Urinary bladder (tissue), 4 donors: ENCODE results near the gene CELSR1. TPM values are rescaled to one million over a fixed set of nuclear protein-coding genes. Genes with fewer than 3 reads are reported as not detected.
A peak's percentile ranks its signal among the peaks of the same experiment; 100 is the strongest.

Experiments
- DNase-seq: peaks from one replicate; pipeline ENCODE4 v3.0.0-alpha.2; 2015; ENCODE audit errors: extremely low spot score
- H3K27ac ChIP-seq: one replicate; pipeline ENCODE4 v1.5.1; 2013; ENCODE audit warnings: low read depth, mild to moderate bottlenecking, moderate library complexity
- H3K36me3 ChIP-seq: one replicate; pipeline ENCODE4 v1.6.1; 2013; ENCODE audit warnings: mild to moderate bottlenecking, moderate library complexity; ENCODE audit not compliant: insufficient read depth
- H3K4me1 ChIP-seq: one replicate; pipeline ENCODE4 v1.6.1; 2013; ENCODE audit warnings: mild to moderate bottlenecking, moderate library complexity; ENCODE audit not compliant: insufficient read depth
- H3K4me3 ChIP-seq: one replicate; pipeline ENCODE4 v1.5.1; 2013; ENCODE audit warnings: low read depth, low read length
- WGBS: extraction: QIAGEN DNeasy Blood & Tissue Kit; methylation state at CpG from one replicate; pipeline ENCODE4 v1.1.7; 2013; 5-methylcytosine and 5-hydroxymethylcytosine counted together
- polyA plus RNA-seq: library from polyadenylated mRNA; stranded (reverse); fragments of 200-250 nt; gene quantifications from one replicate; pipeline ENCODE4 v1.2.3, GENCODE V29; 2013
- total RNA-seq: library from RNA; depleted of rRNA; stranded (reverse); fragments of >200 nt; gene quantifications from one replicate; pipeline ENCODE4 v1.2.3, GENCODE V29; 2014
- donor health status: healthy with polysubstance abuse.
- donor health status: healthy.

The CELSR1 gene, protein sequence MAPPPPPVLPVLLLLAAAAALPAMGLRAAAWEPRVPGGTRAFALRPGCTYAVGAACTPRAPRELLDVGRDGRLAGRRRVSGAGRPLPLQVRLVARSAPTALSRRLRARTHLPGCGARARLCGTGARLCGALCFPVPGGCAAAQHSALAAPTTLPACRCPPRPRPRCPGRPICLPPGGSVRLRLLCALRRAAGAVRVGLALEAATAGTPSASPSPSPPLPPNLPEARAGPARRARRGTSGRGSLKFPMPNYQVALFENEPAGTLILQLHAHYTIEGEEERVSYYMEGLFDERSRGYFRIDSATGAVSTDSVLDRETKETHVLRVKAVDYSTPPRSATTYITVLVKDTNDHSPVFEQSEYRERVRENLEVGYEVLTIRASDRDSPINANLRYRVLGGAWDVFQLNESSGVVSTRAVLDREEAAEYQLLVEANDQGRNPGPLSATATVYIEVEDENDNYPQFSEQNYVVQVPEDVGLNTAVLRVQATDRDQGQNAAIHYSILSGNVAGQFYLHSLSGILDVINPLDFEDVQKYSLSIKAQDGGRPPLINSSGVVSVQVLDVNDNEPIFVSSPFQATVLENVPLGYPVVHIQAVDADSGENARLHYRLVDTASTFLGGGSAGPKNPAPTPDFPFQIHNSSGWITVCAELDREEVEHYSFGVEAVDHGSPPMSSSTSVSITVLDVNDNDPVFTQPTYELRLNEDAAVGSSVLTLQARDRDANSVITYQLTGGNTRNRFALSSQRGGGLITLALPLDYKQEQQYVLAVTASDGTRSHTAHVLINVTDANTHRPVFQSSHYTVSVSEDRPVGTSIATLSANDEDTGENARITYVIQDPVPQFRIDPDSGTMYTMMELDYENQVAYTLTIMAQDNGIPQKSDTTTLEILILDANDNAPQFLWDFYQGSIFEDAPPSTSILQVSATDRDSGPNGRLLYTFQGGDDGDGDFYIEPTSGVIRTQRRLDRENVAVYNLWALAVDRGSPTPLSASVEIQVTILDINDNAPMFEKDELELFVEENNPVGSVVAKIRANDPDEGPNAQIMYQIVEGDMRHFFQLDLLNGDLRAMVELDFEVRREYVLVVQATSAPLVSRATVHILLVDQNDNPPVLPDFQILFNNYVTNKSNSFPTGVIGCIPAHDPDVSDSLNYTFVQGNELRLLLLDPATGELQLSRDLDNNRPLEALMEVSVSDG (N-terminal part only)
- total RNA-seq (4.5 TPM), polyA plus RNA-seq (3.2 TPM)

DNA sequence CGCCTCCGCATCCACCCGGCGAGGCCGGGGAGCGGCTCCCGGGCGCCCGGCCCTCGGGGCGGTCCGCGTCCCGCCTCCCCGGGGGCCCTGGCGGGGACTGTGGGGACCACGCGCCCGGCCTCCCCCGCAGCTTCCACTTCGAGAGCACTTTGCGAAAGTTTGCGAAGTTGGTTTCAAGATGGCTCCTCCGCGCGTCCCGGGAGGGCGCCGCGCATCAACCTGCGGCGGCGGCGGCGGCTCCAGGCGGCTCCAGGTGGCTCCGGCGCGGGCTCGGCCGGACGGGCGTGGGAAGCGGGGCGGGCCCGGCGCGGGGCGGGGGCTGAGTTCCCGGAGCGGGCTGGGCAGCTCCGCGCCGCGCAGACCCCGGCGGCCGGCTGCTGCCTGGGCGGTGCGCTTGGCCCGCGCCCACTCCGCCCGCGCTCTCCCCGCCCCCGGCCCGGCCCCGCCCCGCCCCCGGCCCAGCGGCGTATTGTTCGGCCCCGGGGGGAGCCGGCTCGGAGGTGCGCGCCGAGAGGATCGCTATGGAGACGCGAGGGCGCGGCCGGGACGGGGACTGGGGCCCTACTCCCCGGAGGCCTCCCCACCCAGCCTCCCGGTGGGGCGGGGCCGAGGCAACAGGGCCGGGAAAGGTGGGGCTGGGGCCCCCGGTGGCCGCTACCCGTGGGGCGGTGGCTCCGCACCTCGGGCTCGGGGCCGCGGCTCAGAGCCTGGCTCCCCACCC, at the start of gene CELSR1:
Gene CELSR1, minus strand, starts transcription at position 396 of the 721 bp plus-strand sequence. CDS start 450 bp downstream, outside the sequence.
- no peak for DNase-seq
- H3K4me3 ChIP-seq, result peak within 1 kb of the TSS; percentile 50
- H3K36me3 ChIP-seq, result no peaks in the 10 kb centered on the region
- peaks cover 1% of the 10 kb centered on the region for H3K4me1 ChIP-seq
- under 1% methylated on average over 100 of the region's 101 CpGs for WGBS
- H3K27ac ChIP-seq, result peak within 1 kb of the TSS; percentile 5

DNA sequence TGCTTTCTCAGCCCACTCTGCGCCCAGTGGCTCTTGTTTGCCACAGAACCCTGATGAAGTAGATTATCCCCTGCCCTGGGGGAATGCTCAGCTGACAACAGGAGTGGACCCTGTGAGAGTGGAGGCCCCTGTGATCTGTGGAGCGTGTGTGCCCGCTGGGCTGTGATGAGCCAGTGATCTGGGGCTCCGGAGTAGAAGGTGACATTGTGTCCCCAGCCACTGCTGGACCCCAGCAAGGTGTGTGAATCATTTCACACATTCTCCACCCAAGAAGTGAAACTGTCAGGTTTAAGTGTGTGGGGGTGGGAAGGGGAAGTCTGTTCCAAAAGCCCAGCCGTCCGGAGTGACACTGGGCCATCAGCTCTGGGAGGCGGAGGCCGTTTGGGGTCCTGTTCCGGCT, 49.6 kb upstream of the CELSR1 start:
- Histone ChIP-seq H3K27ac (no peak overlapping the region), H3K4me3 (no peak overlapping the region), H3K36me3 (no peaks in the 10 kb centered on the region), H3K4me1 (no peaks in the 10 kb centered on the region)
- WGBS, result 84% methylated on average over 9 of the region's 9 CpGs
- DNase-seq, result no peak

DNA sequence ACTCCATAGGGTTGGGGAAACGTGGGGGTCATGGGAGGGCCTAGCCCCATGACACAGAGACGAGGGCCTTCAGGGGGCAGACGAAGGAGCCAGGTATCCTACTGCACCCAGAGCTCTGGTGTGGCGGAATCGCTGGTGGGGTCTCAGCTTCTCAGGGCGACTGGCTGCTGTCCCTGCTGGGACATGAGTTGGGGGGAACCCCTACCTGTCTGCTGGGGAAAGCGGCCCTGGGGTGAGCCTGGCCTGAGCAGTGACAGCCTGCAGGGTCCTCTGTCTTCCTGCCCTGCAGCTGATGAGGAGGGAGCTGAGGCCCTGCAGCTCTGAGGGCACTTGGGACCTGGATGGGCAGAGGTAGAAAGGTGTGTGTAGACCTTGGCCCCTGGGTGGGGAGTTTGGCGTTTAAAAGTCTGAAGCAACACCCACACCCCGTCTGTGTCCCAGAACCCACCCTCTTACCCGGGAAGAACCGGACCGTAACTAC, 49.2 kb upstream of the CELSR1 start:
- Histone ChIP-seq H3K36me3 (no peaks in the 10 kb centered on the region), H3K4me1 (no peaks in the 10 kb centered on the region), H3K27ac (no peak overlapping the region), H3K4me3 (no peak overlapping the region)
- no peak for DNase-seq
- 94% methylated on average over 12 of the region's 12 CpGs for WGBS

DNA sequence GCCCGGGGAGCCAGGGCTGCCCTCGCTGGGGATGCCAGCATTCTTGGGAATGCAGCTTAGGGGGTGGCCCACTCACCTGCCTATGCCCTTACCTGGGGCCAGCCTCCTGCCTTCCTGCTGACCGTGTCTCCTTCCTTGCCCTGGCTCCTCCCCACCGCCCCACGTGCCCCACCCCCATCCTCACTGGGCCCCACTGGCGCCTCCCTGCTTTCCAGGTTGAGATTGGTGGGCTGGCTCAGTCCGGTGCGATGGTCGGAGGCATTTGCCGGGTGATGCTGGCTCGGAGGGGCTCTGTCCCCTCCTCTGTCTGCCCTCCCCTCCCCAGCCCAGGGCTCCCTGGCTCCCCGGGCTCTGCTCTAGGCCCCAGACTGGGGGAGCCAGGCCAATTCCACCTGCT, 48.7 kb upstream of the CELSR1 start:
- Histone ChIP-seq H3K4me1 (no peaks in the 10 kb centered on the region), H3K4me3 (no peak overlapping the region), H3K36me3 (no peaks in the 10 kb centered on the region), H3K27ac (no peak overlapping the region)
- 90% methylated on average over 12 of the region's 12 CpGs for WGBS
- DNase-seq, result no peak

DNA sequence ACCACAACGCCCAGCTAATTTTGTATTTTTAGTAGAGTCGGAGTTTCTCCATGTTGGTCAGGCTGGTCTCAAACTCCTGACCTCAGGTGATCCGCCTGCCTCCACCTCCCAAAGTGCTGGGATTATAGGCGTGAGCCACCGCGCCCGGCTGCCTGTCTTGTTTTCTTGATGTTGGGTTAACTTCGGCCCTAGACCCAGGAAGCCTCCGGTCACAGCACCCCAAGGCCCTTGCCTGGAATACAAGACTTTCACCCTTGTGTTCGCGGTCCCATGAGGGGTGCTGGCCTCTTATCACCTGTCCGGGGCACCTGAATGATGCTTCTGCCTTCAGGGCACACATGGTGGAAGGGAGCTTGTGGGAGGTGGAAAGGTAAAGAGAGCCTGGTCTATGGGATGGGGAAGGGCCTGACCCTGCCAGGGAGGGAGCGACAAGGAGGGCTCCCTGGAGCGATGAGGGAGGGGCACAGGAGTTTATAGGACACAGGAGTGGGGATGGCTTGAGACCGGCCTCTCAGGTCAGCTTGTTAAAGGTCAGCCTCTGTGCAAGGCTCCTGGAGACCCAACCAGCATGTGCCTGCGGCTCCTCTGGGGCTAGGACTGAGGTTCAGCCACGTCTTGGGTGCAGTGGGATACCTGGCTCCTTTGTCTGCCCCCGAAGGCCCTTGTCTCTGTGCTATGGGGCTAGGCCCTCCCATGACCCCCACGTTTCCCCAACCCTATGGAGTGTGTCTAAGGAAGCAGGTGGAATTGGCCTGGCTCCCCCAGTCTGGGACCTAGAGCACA, 48.1 kb upstream of the CELSR1 start:
- H3K27ac ChIP-seq, result no peak overlapping the region
- H3K4me3 ChIP-seq, result no peak overlapping the region
- no peak for DNase-seq
- H3K4me1 ChIP-seq, result no peaks in the 10 kb centered on the region
- WGBS, result 96% methylated on average over 19 of the region's 19 CpGs
- H3K36me3 ChIP-seq, result no peaks in the 10 kb centered on the region

DNA sequence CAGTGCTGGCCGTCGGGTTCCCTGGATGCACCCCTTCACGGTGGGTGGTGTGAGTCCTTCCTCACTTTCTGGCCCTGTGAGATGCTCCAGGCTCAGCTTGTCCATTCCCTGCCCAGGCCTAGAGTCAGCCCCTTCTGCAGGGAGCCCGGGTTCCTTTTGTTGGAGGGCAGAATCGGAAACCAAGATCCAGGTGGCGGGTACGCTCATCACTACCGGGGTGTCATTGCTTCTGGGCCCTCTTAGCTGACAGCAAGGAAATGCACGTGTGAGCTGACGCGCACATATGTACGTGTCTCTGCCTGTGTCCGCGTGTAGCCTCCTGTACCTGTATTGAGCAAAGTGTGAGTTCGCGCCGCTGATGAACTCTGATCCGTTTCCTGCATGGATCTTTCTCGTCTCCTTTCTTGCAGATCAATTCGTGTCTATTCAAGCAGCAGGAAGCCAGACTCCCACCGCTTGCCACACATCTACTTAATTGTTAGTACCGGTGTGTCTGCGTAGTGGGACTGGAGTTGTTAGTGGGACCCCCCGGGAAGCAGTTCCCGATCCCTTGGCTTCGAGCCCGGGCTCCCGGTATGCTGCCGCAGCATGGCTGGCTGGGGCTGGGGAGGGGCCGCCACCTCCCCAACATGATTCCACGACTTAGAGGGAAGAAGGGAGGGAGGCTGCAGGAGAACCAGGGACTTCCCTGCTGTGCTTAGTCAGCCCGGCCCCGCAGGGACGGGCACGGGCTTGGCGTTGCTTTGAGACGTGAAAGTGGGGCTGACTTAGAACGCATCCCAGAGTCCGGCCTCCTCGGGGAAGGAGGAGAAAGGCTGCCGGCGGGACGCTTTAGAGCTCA, 46.9 kb upstream of the CELSR1 start:
- Histone ChIP-seq H3K4me1 (no peaks in the 10 kb centered on the region), H3K27ac (no peak overlapping the region), H3K36me3 (no peaks in the 10 kb centered on the region), H3K4me3 (no peak overlapping the region)
- no peak for DNase-seq
- WGBS, result 53% methylated on average over 43 of the region's 43 CpGs

DNA sequence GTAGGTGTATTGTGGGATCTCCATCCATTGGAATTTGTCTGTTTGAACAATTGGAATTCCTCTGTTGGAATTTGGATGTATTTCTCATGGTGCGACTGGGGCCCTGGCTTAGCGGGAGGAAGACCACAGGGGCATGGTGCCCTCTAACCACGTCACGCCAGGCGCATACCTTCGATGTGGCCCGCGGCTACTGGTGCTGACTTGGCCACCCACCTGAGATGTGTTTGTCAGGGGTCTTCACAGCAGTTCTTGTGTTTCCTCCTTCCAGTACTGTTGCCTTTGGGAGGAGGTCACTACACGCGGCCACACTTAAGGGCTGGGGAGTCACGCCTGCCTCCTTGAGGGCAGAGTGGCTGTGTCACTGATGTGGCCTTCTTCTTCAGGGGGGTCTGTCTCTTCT, 46.2 kb upstream of the CELSR1 start:
- no peak for DNase-seq
- H3K4me1 ChIP-seq, result no peaks in the 10 kb centered on the region
- no peak overlapping the region for H3K4me3 ChIP-seq
- no peak overlapping the region for H3K27ac ChIP-seq
- no peaks in the 10 kb centered on the region for H3K36me3 ChIP-seq
- WGBS, result 97% methylated on average over 11 of the region's 11 CpGs

DNA sequence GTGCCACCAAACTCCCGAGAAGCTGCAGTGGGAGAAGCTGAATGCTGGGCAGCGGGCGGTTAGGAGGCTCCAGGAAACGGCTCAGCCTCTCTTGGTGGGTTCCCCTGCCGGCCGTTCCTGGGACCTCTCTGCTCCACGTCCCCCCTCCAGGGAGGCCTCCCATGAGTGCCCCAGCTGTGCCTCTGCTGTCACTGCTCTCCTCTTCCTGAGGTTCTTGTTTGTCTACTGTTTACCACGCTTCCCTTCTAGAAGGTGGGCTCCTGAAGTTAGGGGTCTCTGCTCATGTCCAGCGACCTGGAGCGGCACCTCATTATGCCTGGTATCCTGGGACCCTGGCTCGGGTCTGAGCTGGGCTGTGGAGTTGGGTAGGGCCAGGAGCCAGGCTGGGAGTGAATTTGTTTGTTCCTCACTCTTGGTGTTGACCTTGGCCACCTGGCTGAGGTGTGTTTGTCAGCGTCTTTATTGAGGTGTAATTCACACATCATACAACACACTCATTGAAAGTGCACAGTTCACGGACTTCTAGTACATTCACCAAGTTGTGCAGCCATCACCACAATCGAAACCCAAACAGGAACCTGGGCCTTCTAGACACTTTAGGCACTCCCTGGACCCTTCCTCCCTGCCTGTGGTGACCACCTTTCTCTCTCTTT, 45.0 kb upstream of the CELSR1 start:
- WGBS, result 88% methylated on average over 14 of the region's 14 CpGs
- Histone ChIP-seq H3K4me3 (no peak overlapping the region), H3K4me1 (no peaks in the 10 kb centered on the region), H3K36me3 (no peaks in the 10 kb centered on the region), H3K27ac (no peak overlapping the region)
- DNase-seq, result no peak

DNA sequence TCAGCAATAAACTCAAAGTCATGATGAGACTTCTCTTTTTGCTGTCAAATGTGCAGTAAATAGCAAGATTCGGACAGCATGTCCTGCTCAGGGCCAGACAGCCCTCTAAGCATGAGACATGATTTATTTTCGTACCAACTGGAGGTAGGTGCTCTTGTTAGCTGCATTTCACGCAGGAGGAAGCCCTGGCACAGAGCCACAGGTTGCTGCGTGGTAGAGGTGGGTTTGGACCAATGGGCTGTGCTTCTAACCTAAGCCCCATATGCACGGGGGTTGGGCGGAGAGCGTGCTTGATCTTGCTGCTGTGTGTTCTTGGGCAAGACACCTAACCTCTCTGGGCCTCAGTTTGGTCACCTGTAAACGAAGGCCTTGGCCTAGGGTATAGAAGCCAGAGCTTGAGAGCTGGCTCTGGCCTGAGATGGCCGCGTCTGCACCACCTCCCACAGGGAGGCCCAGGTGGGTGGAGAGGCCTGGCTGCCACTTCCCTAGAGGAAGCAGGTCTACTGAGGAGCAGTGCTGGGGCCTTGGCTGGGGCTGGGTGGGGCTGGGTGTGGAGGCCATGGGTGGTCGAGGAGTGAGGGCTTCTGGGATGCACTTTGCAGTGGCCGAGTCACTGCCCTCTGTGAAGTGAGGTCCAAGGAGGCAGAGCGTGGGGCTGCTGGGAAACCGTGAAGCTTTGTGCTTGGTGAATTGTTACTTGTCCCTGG, 44.3 kb upstream of the CELSR1 start:
- Histone ChIP-seq H3K4me3 (no peak overlapping the region), H3K4me1 (no peaks in the 10 kb centered on the region), H3K27ac (no peak overlapping the region), H3K36me3 (no peaks in the 10 kb centered on the region)
- DNase-seq, result no peak
- 83% methylated on average over 14 of the region's 14 CpGs for WGBS

DNA sequence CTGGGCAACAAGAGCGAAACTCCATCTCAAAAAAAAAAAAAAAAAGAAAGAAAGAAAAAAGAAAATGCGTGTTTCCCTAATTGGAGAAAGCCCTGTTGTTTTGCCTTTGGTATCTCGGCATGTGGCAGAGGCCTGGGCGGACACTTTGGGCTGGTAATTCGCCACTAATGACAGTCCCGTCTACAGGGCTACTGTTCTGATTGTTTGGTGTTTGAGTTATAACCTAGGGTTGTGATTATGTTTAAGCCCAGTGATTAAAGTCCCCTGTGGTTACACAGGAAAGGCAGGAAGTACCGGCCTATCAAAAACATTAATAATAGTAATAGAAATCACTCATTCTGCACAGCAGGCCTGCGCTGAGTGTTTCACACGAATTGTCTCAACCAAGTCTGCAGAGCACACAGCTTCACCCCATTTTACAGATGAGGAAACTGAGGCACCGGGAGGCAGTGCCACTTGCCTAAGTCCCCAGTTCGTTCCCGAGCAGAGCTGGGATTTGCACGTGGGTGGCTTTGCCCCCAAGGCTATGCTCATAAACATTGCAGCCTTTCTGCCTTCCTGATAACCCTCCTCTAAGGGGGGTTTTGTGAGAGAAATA, 43.6 kb upstream of the CELSR1 start:
- no peaks in the 10 kb centered on the region for H3K4me1 ChIP-seq
- no peak overlapping the region for H3K27ac ChIP-seq
- DNase-seq, result no peak
- H3K36me3 ChIP-seq, result no peaks in the 10 kb centered on the region
- WGBS, result 87% methylated on average over 13 of the region's 13 CpGs
- H3K4me3 ChIP-seq, result no peak overlapping the region
